Endothelial cell of umbilical vein (primary cell): Measurements from ENCODE around the gene TCF7L2. TPM values are rescaled to one million over a fixed set of nuclear protein-coding genes. Genes with fewer than 3 reads are reported as not detected.

Experiments used
- BruUV-seq: library from RNA; stranded (reverse); fragments of 400-500 nt; replicated peaks from 2 replicates; lab custom pipeline; 2021; lab: Mats Ljungman, UMichigan
- CTCF ChIA-PET: fragments of 300-600, 350-600 bp; sonication (Branson Sonifier 250); formaldehyde crosslinking; loops from one replicate; lab custom pipeline; 2021; ENCODE audit warnings: antibody characterized with exemption, inconsistent platforms; lab: Charles Lee
- POLR2A ChIA-PET: fragments of 300-600, 350-600 bp; sonication (Branson Sonifier 250); formaldehyde crosslinking; loops from one replicate; lab custom pipeline; 2021; ENCODE audit warnings: antibody characterized with exemption, inconsistent platforms; lab: Charles Lee
- DNase-seq: peaks from one replicate; pipeline ENCODE4 v3.0.0-alpha.2; 2011; ENCODE audit warnings: low read depth, low spot score
- FAIRE-seq: peaks from 2 replicates; lab custom pipeline; 2011; peaks lifted over from hg19 to GRCh38; lab: Jason Lieb, UNC
- H2AFZ ChIP-seq: 2 replicates; pipeline ENCODE4 v1.6.0; 2012; ENCODE audit warnings: low read depth, low read length, control low read depth, inconsistent platforms
- H3K27ac ChIP-seq: 2 replicates; pipeline ENCODE4 v1.5.1; 2011; ENCODE audit warnings: low read depth, mild to moderate bottlenecking, control low read depth, low read length, moderate library complexity; ENCODE audit not compliant: insufficient read depth
- H3K27me3 ChIP-seq, 2 experiments: 2 replicates each; pipeline versions ENCODE4 v1.6.0 to v1.6.1; 2011; ENCODE audit warnings: low read length in 2 of 2, mixed read lengths in 1 of 2; ENCODE audit not compliant: control insufficient read depth in 2 of 2, insufficient read depth in 2 of 2
- H3K36me3 ChIP-seq, 2 experiments: 2 replicates in 1 of 2; 3 replicates in 1 of 2; pipeline ENCODE4 v1.5.1; 2011; ENCODE audit warnings: low read length in 2 of 2, mild to moderate bottlenecking in 1 of 2, moderate library complexity in 1 of 2; ENCODE audit not compliant: control insufficient read depth in 2 of 2, insufficient read depth in 2 of 2; ENCODE audit errors: extremely low read depth in 1 of 2
- H3K4me1 ChIP-seq: 3 replicates; pipeline ENCODE4 v1.5.1; 2011; ENCODE audit warnings: mild to moderate bottlenecking, low read length; ENCODE audit not compliant: control insufficient read depth, insufficient read depth; ENCODE audit errors: extremely low read depth
- H3K4me2 ChIP-seq: 2 replicates; pipeline ENCODE4 v1.6.1; 2011; ENCODE audit warnings: low read length, control low read depth, mixed read lengths; ENCODE audit not compliant: insufficient read depth
- H3K4me3 ChIP-seq, 3 experiments: fragments of 200-600 bp in 1 of 3; sonication (generic), shearing (Covaris generic) in 1 of 3; replicated peaks in 1 of 3; 2 replicates each; pipeline ENCODE4 v1.5.1; 2011 to 2016; ENCODE audit warnings: control low read depth in 3 of 3, low read length in 3 of 3, mild to moderate bottlenecking in 2 of 3, inconsistent platforms in 1 of 3, low read depth in 1 of 3, moderate library complexity in 1 of 3; ENCODE audit not compliant: insufficient read depth in 1 of 3
- H3K79me2 ChIP-seq: 2 replicates; pipeline ENCODE4 v1.6.0; 2012; ENCODE audit warnings: low read length, inconsistent platforms; ENCODE audit not compliant: control insufficient read depth, insufficient read depth
- H3K9ac ChIP-seq: replicated peaks from 2 replicates; pipeline ENCODE3; 2011; ENCODE audit warnings: low read length, control low read depth; ENCODE audit not compliant: insufficient read depth; ENCODE audit errors: extremely low read depth
- H3K9me1 ChIP-seq: replicated peaks from 3 replicates; pipeline ENCODE4 v1.6.0; 2011; ENCODE audit warnings: mild to moderate bottlenecking, low read length; ENCODE audit not compliant: control insufficient read depth, insufficient read depth; ENCODE audit errors: extremely low read depth
- H3K9me3 ChIP-seq: replicated peaks from 2 replicates; pipeline ENCODE4 v1.5.1; 2012; ENCODE audit warnings: low read length, inconsistent platforms; ENCODE audit not compliant: control insufficient read depth, insufficient read depth
- H4K20me1 ChIP-seq: replicated peaks from 2 replicates; pipeline ENCODE3; 2011; ENCODE audit warnings: mild to moderate bottlenecking, low read length; ENCODE audit not compliant: control insufficient read depth, insufficient read depth; ENCODE audit errors: extremely low read depth
- FOS ChIP-seq: IDR thresholded peaks from 2 replicates; pipeline ENCODE4 v1.6.1; 2011; ENCODE audit warnings: mild to moderate bottlenecking, low read length, moderate library complexity, borderline replicate concordance; ENCODE audit not compliant: insufficient read depth
- JUN ChIP-seq: IDR thresholded peaks from 2 replicates; pipeline ENCODE4 v1.6.1; 2011; ENCODE audit warnings: borderline replicate concordance, low read depth; ENCODE audit not compliant: insufficient read length, insufficient read depth
- MYC ChIP-seq: IDR thresholded peaks from one replicate; pipeline ENCODE4 v1.6.1; 2011; ENCODE audit warnings: mild to moderate bottlenecking, low read depth, low read length
- POLR2A ChIP-seq: IDR thresholded peaks from 2 replicates; pipeline ENCODE4 v1.6.1; 2012; ENCODE audit warnings: low read depth, mild to moderate bottlenecking, control low read depth, low read length
- POLR2AphosphoS5 ChIP-seq: IDR thresholded peaks from 2 replicates; pipeline ENCODE4 v1.6.1; 2012; ENCODE audit warnings: low read depth, mild to moderate bottlenecking, control low read depth, low read length, moderate library complexity; ENCODE audit not compliant: insufficient read depth
- dilution Hi-C: fragments of 300-500 bp; cut with MboI; formaldehyde crosslinking; loops from one replicate; pipeline ENCODE4 v1.15.0; 2019; ENCODE audit warnings: low sequenced_read_pairs; ENCODE audit not compliant: extremely low pct_ligation_motif_present
- intact Hi-C: fragments of 100-400 bp; cut with micrococcal nuclease; formaldehyde crosslinking; loops from one replicate; pipeline ENCODE4 v1.10.0; 2022
- polyA plus RNA-seq, 4 experiments: library from polyadenylated mRNA; depleted of rRNA in 3 of 4; stranded (reverse) in 3 of 4; unstranded in 1 of 4; fragments of >200 nt; gene quantifications; 2 replicates each; pipeline versions ENCODE4 v1.2.1 to v1.2.3, GENCODE V29; 2011 to 2012; ENCODE audit warnings: missing spikeins in 1 of 4
- total RNA-seq: library from RNA; stranded (reverse); gene quantifications from 2 replicates; pipeline ENCODE4 v1.2.3, GENCODE V29; 2021
- TF ChIP-seq, protein P1 (sequence below), 2 donors: IDR thresholded peaks; 1 replicate in 1 of 2; 2 replicates in 1 of 2; pipeline ENCODE4 v1.5.1; 2011; ENCODE audit warnings: low read length in 2 of 2, mild to moderate bottlenecking in 2 of 2, moderate library complexity in 2 of 2, control low read depth in 1 of 2, inconsistent platforms in 1 of 2, low read depth in 1 of 2; ENCODE audit not compliant: insufficient read depth in 1 of 2; ENCODE audit errors: extremely low read depth in 1 of 2
- TF ChIP-seq, protein P2 (sequence below): IDR thresholded peaks from 2 replicates; pipeline ENCODE4 v1.6.1; 2011; ENCODE audit not compliant: insufficient read depth, insufficient read length

The TCF7L2 gene
- total and polyA plus RNA-seq, 2 donors (not counting 3 experiments of a cell fraction or from before 2014, with no cell fraction given): 9.9 to 21.8 TPM

GRCh38 chr10:112927980-112928379, 22.1 kb upstream of the TCF7L2 start:
- Histone ChIP-seq H3K9me1 (no peaks in the 10 kb centered on the region), H3K9me3 (no peaks in the 10 kb centered on the region), H3K36me3 (no peaks in the 10 kb centered on the region), H3K27me3 (no peaks in the 10 kb centered on the region), H3K27ac (no peak overlapping the region), H3K79me2 (no peaks in the 10 kb centered on the region), H3K4me1 (no peaks in the 10 kb centered on the region), H3K4me3 (no peak overlapping the region), H3K9ac (no peak overlapping the region), H3K4me2 (no peak overlapping the region), H4K20me1 (no peaks in the 10 kb centered on the region), H2AFZ (no peak overlapping the region)
- dilution Hi-C loops (no loop called here), intact Hi-C loops (no loop called here)
- no peak for FAIRE-seq
- ChIA-PET POLR2A (no interaction called here), CTCF (interaction anchor here (0.9 to 1.4 kb wide), 3 partner anchors 8 to 457 kb away, joined by 3 to 4 read pairs (median 3); no protein-coding TSS in a partner anchor)
- no peak for TF ChIP-seq MYC
- TF ChIP-seq FOS: no peak
- TF ChIP-seq, protein P1, sequence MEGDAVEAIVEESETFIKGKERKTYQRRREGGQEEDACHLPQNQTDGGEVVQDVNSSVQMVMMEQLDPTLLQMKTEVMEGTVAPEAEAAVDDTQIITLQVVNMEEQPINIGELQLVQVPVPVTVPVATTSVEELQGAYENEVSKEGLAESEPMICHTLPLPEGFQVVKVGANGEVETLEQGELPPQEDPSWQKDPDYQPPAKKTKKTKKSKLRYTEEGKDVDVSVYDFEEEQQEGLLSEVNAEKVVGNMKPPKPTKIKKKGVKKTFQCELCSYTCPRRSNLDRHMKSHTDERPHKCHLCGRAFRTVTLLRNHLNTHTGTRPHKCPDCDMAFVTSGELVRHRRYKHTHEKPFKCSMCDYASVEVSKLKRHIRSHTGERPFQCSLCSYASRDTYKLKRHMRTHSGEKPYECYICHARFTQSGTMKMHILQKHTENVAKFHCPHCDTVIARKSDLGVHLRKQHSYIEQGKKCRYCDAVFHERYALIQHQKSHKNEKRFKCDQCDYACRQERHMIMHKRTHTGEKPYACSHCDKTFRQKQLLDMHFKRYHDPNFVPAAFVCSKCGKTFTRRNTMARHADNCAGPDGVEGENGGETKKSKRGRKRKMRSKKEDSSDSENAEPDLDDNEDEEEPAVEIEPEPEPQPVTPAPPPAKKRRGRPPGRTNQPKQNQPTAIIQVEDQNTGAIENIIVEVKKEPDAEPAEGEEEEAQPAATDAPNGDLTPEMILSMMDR (IDR thresholded peaks at IDR 0.05; ENCODE audit: extremely low read depth in 1 of 2, insufficient read depth in 1 of 2, low read depth in 1 of 2, low read length in 2 of 2): no peak
- no peak for DNase-seq
- BruUV-seq: no TSS peak

DNA sequence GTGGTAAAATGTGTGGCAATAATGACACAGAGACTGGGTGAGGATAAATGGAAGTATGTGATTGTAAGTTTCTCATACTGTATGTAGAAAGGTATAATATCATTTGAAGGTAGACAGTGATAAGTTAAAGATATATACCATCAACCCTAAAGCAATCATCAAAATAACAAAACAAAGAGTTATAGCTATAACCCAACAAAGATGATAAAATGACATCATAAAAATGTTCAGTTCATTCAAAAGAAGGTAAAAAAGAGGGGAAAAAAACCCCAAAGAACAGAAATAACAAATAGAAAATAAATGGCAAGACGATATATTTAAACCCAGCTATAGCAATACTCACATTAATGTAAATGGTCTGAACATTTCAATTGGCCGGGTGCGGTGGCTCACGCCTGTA, 17.4 kb upstream of the TCF7L2 start:
- no peaks in the 10 kb centered on the region for H3K9me3 ChIP-seq

More for the DNA sequence above, 17.4 kb upstream of the TCF7L2 start:
- DNase-seq: no peak
- H3K79me2 ChIP-seq: no peaks in the 10 kb centered on the region
- H3K4me3 ChIP-seq: no peak overlapping the region
- H3K36me3 ChIP-seq: no peaks in the 10 kb centered on the region
- intact Hi-C loops (no loop called here), dilution Hi-C loops (no loop called here)
- H3K27me3 ChIP-seq: no peaks in the 10 kb centered on the region
- ChIA-PET POLR2A (no interaction called here), CTCF (interaction anchor here (0.9 to 1.0 kb wide), 2 partner anchors 8 to 461 kb away, joined by 3 read pairs; no protein-coding TSS in a partner anchor)
- H4K20me1 ChIP-seq: no peaks in the 10 kb centered on the region
- no peak for TF ChIP-seq JUN
- TF ChIP-seq MYC: no peak
- no peak for TF ChIP-seq POLR2AphosphoS5
- TF ChIP-seq, protein P2, sequence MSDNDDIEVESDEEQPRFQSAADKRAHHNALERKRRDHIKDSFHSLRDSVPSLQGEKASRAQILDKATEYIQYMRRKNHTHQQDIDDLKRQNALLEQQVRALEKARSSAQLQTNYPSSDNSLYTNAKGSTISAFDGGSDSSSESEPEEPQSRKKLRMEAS: no peak
- no peak for TF ChIP-seq FOS
- TF ChIP-seq, protein P1 (IDR thresholded peaks at IDR 0.05; ENCODE audit: extremely low read depth in 1 of 2, insufficient read depth in 1 of 2, low read depth in 1 of 2, low read length in 2 of 2): no peak
- TF ChIP-seq POLR2A: no peak
- no peaks in the 10 kb centered on the region for H3K9me1 ChIP-seq
- no peaks in the 10 kb centered on the region for H3K4me1 ChIP-seq
- no peak for FAIRE-seq
- H2AFZ ChIP-seq: no peak overlapping the region
- no TSS peak for BruUV-seq
- H3K9ac ChIP-seq: no peak overlapping the region
- H3K4me2 ChIP-seq: no peak overlapping the region
- no peak overlapping the region for H3K27ac ChIP-seq
